Gastroesophageal sphincter (tissue), 4 donors: ENCODE measurements around the gene LAMA3. TPM values are rescaled to one million over a fixed set of nuclear protein-coding genes. Genes with fewer than 3 reads are reported as not detected.
A peak's percentile ranks its signal among the peaks of the same experiment; 100 is the strongest.

ENCODE experiments used
- ATAC-seq: fragments of 150-250 bp; one replicate; pipeline ENCODE4 v1.9.1; 2016; ENCODE audit warnings: mild to moderate bottlenecking, moderate library complexity
- H3K27ac ChIP-seq, 4 donors: fragments of 200-600 bp; sonication (generic) in 3 of 4; 1 replicate in 3 of 4; 2 replicates in 1 of 4; pipeline ENCODE4 v1.5.1; 2016 to 2019
- H3K27me3 ChIP-seq: fragments of 200-600 bp; sonication (generic); one replicate; pipeline ENCODE4 v1.5.1; 2019
- H3K36me3 ChIP-seq, 2 donors: fragments of 200-600 bp; sonication (generic); one replicate each; pipeline ENCODE4 v1.5.1; 2019; ENCODE audit warnings: control low read depth in 1 of 2
- H3K4me1 ChIP-seq, 3 donors: fragments of 200-600 bp; sonication (generic); 1 replicate in 2 of 3; 2 replicates in 1 of 3; pipeline ENCODE4 v1.5.1; 2016 to 2019; ENCODE audit warnings: control low read depth in 2 of 3
- H3K4me3 ChIP-seq, 2 donors: fragments of 200-600 bp; sonication (generic); one replicate each; pipeline ENCODE4 v1.5.1; 2019; ENCODE audit warnings: mild to moderate bottlenecking in 1 of 2, moderate library complexity in 1 of 2
- H3K9me3 ChIP-seq, 3 donors: fragments of 200-600 bp; sonication (generic); one replicate each; pipeline ENCODE4 v1.5.1; 2017 to 2019; ENCODE audit warnings: control low read depth in 2 of 3
- EP300 ChIP-seq: sonication (generic); formaldehyde crosslinking; IDR thresholded peaks from one replicate; pipeline ENCODE4 v1.6.1; 2017; ENCODE audit warnings: antibody characterized with exemption, mild to moderate bottlenecking
- POLR2A ChIP-seq, 2 donors: fragments of 450-650 bp; IDR thresholded peaks; one replicate each; pipeline ENCODE4 v1.6.1; 2017; ENCODE audit warnings: antibody characterized with exemption in 2 of 2, mild to moderate bottlenecking in 2 of 2, moderate library complexity in 1 of 2
- POLR2AphosphoS5 ChIP-seq: sonication (generic); formaldehyde crosslinking; IDR thresholded peaks from one replicate; pipeline ENCODE4 v1.6.1; 2017; ENCODE audit warnings: antibody characterized with exemption
- WGBS, 2 donors: methylation state at CpG; one replicate each; pipeline ENCODE4 v1.1.5; 2018; ENCODE audit warnings: low coverage in 1 of 2; 5-methylcytosine and 5-hydroxymethylcytosine counted together
- total RNA-seq, 4 donors: library from RNA; depleted of rRNA; stranded (reverse); fragments of >200 nt; gene quantifications; one replicate each; pipeline ENCODE4 v1.1.0, GENCODE V29; 2016
- TF ChIP-seq, protein P1 (sequence below), 4 experiments: fragments of 200-600 bp in 2 of 4; fragments of 450-650 bp in 2 of 4; sonication (generic) in 1 of 4; IDR thresholded peaks; one replicate each; pipeline ENCODE4 v1.5.1; 2017 to 2019; ENCODE audit warnings: antibody characterized with exemption in 4 of 4, mild to moderate bottlenecking in 2 of 4, moderate library complexity in 2 of 4

The LAMA3 gene
- total RNA-seq, 4 donors from 2014 or later, result 8.3 to 13.5 (median 9.5) TPM

DNA sequence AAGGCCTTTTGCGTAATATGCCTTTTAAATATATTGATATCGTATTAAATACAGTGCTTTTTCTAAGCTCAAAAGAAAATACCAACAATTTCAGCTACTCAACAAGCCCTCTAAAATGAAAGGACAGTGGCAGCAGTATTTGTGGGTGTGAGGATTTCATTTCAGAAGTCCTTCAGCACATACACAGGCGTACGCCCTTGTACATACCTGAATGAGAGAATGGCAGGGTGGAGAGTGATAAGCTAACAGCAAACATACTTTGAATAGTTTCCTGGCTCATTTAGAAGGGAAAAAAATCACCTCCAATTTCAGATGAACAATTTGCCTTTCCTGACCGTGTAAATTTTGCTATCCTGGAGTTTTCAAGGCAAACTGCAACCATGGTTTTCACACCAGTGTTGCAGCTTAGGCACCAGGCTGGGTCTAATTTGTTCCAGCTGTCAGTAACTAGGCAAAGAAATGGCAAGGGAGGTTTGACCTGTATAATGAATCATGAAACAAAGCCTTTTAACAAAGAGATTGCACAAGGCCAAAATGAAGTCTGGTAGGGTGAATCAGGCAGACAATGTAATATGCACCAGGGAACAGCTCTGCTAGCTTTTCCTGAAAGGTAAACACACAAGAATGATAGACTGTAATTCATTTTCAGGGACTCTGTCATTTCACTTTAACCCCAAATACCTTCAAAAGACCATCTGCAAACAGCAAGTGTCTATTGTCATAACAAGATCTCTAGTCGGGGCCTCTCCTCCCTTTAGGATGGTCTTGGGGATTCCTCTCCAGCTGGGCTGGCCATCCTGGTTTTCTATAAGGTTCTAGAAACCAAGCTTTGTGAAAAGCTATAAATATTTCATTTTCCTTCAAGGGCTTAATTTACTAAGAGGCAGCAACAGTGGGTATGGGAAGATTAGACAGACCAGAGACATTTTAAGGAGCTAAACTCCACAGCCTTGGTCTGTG lies 38.0 kb upstream of the LAMA3 start:
- ATAC-seq, result no peak
- H3K27me3 ChIP-seq, result no peaks in the 10 kb centered on the region
- H3K27ac ChIP-seq, result no peak overlapping the region
- no peaks in the 10 kb centered on the region for H3K9me3 ChIP-seq
- TF ChIP-seq POLR2AphosphoS5 (no peak), POLR2A (IDR thresholded peaks at IDR 0.05) (no peak), EP300 (no peak)
- TF ChIP-seq, protein P1, sequence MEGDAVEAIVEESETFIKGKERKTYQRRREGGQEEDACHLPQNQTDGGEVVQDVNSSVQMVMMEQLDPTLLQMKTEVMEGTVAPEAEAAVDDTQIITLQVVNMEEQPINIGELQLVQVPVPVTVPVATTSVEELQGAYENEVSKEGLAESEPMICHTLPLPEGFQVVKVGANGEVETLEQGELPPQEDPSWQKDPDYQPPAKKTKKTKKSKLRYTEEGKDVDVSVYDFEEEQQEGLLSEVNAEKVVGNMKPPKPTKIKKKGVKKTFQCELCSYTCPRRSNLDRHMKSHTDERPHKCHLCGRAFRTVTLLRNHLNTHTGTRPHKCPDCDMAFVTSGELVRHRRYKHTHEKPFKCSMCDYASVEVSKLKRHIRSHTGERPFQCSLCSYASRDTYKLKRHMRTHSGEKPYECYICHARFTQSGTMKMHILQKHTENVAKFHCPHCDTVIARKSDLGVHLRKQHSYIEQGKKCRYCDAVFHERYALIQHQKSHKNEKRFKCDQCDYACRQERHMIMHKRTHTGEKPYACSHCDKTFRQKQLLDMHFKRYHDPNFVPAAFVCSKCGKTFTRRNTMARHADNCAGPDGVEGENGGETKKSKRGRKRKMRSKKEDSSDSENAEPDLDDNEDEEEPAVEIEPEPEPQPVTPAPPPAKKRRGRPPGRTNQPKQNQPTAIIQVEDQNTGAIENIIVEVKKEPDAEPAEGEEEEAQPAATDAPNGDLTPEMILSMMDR (IDR thresholded peaks at IDR 0.05), result no peak
- H3K36me3 ChIP-seq, result no peaks in the 10 kb centered on the region
- 74 to 86% methylated on average over 3 to 6 of the region's 6 CpGs for WGBS, 2 donors
- H3K4me3 ChIP-seq, result no peak overlapping the region
- H3K4me1 ChIP-seq, result peaks cover 0 to 14% (median 0%) of the 10 kb centered on the region in 3 donors

DNA sequence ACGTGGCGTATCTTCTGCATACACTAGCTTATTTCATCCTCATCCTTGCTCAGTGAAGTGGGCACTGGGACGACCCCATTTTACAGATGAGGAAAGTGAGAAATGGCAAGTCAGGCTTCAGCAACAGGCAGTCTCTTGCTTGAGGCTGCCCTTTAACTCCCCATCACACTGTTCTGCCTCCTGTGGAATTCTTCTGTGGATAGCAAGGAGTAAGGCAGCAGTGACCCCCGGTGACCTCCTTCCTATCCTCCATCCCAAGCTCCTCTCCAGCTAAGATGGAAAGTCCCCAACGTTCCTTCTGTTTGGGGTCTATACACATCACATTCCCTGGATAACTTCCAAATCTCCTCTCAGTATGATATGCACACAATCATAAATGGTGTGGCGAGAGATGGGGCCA lies 37.0 kb upstream of the LAMA3 start:
- Histone ChIP-seq H3K9me3 (no peaks in the 10 kb centered on the region), H3K27me3 (no peaks in the 10 kb centered on the region), H3K4me1 (peaks cover 0 to 14% (median 0%) of the 10 kb centered on the region in 3 donors), H3K27ac (no peak overlapping the region), H3K36me3 (no peaks in the 10 kb centered on the region), H3K4me3 (no peak overlapping the region)
- 66 to 68% methylated on average over 4 to 5 of the region's 6 CpGs for WGBS, 2 donors
- no peak for ATAC-seq
- TF ChIP-seq, protein P1 (IDR thresholded peaks at IDR 0.05), result no peak
- TF ChIP-seq POLR2A (IDR thresholded peaks at IDR 0.05), result no peak
- no peak for TF ChIP-seq POLR2AphosphoS5
- no peak for TF ChIP-seq EP300

DNA sequence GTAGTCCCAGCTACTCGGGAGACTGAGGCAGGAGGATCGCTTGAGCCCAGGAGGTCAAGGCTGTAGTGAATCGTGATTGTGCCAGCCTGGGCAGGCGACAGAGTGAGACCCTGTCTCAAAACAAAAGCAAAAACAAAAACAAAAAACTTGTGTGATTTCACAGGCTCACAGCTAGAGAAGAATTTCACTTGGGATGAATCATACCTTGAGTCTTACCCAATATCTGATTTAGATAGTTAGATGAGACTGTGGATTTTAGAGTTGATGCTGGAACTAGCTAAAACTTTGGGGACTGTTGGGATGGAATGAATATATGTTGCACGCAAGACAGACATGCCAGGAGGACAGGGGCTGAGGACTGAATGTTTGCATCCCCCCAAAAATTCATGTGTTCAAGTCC lies 31.0 kb upstream of the LAMA3 start:
- WGBS, 2 donors, result 94 to 100% methylated on average over 1 to 5 of the region's 5 CpGs

DNA sequence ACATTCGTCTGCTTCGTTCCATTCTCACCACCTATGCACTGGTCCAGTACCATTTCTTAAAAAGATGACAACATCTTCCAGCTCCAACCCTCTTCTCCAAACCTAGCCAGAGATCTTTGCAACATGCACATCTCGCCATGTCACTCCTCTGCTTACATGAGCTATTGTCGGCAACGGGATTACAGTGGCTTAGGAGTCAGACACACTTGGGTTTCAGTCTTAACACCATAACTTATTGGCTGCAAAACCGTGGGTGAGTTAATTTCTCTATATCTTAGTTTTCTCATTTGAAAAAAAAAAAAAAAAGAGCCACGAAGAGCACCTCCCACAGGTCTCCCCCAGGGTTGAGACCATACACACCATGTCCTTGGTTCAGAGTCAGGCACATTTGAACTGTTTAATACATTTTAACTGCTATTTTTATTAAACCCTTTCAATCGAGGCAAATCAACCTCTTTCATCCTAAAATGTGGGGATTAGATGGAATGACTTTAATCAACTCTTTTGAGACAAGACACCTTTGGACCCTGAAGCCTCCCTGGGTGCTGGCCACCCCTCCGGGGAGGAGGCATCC lies 27.4 kb upstream of the LAMA3 start:
- Histone ChIP-seq H3K4me1 (peaks cover 0 to 16% (median 9%) of the 10 kb centered on the region in 3 donors), H3K36me3 (no peaks in the 10 kb centered on the region), H3K27me3 (peaks cover 24% of the 10 kb centered on the region), H3K4me3 (peak overlapping the region; percentile 51 to 68), H3K27ac (peak overlapping the region in 2 of 4 donors; percentile 63 to 77), H3K9me3 (no peaks in the 10 kb centered on the region)
- TF ChIP-seq, protein P1 (IDR thresholded peaks at IDR 0.05), result no peak
- TF ChIP-seq POLR2A (IDR thresholded peaks at IDR 0.05) (no peak), EP300 (no peak), POLR2AphosphoS5 (no peak)
- ATAC-seq, result no peak
- WGBS, 2 donors, result 58 to 72% methylated on average over 7 to 9 of the region's 9 CpGs

More for the DNA sequence above, 31.0 kb upstream of the LAMA3 start:
- Histone ChIP-seq H3K4me3 (no peak overlapping the region), H3K27me3 (peaks cover 21% of the 10 kb centered on the region), H3K4me1 (peaks cover 0 to 12% (median 7%) of the 10 kb centered on the region in 3 donors), H3K36me3 (no peaks in the 10 kb centered on the region), H3K9me3 (no peaks in the 10 kb centered on the region), H3K27ac (no peak overlapping the region)
- ATAC-seq, result no peak
- no peak for TF ChIP-seq POLR2AphosphoS5
- no peak for TF ChIP-seq EP300
- TF ChIP-seq, protein P1 (IDR thresholded peaks at IDR 0.05), result no peak
- no peak for TF ChIP-seq POLR2A (IDR thresholded peaks at IDR 0.05)
